SK-N-SH (cell line): Measurements from ENCODE around the gene BCAN. TPM values are rescaled to one million over a fixed set of nuclear protein-coding genes. Genes with fewer than 3 reads are reported as not detected.

ENCODE experiments used
- CTCF ChIA-PET: fragments of 300-600, 350-600 bp; formaldehyde crosslinking; extraction: SDS; loops from one replicate; lab custom pipeline; 2021; lab: Yijun Ruan, JAX
- POLR2A ChIA-PET: fragments of 350-600 bp; sonication (Branson Sonifier 250); formaldehyde crosslinking; extraction: SDS; loops from one replicate; lab custom pipeline; 2020; ENCODE audit warnings: antibody characterized with exemption, inconsistent platforms; lab: Yijun Ruan, JAX
- DNase-seq: peaks from one replicate; pipeline ENCODE4 v3.0.0; 2012
- H2AFZ ChIP-seq: fragments of 200-600 bp; sonication (generic); 2 replicates; pipeline ENCODE4 v1.8.1; 2016; ENCODE audit warnings: antibody characterized with exemption, mild to moderate bottlenecking, low read depth
- H3F3A ChIP-seq: fragments of 200-600 bp; sonication (generic); replicated peaks from 2 replicates; pipeline ENCODE3; 2016; ENCODE audit warnings: antibody characterized with exemption, mild to moderate bottlenecking; ENCODE audit not compliant: insufficient read depth
- H3K27ac ChIP-seq, 2 experiments: fragments of 200-500 bp in 1 of 2; fragments of 200-600 bp in 1 of 2; sonication (Bioruptor generic) in 1 of 2; sonication (generic), shearing (Covaris generic) in 1 of 2; 2 replicates each; pipeline versions ENCODE4 v1.5.1 to v1.6.1; 2014 to 2016; ENCODE audit warnings: low read depth in 2 of 2, inconsistent platforms in 1 of 2, low read length in 1 of 2, mild to moderate bottlenecking in 1 of 2, mixed read lengths in 1 of 2
- H3K27me3 ChIP-seq: fragments of 200-600 bp; sonication (generic), shearing (Covaris generic); 2 replicates; pipeline ENCODE4 v1.6.1; 2016; ENCODE audit warnings: mixed run types; ENCODE audit not compliant: insufficient read depth
- H3K36me3 ChIP-seq, 2 experiments: fragments of 200-500 bp in 1 of 2; fragments of 200-600 bp in 1 of 2; sonication (Bioruptor generic) in 1 of 2; sonication (generic) in 1 of 2; replicated peaks in 1 of 2; 2 replicates each; pipeline versions ENCODE3 to v1.5.1; 2014 to 2016; ENCODE audit warnings: low read length in 1 of 2, mild to moderate bottlenecking in 1 of 2; ENCODE audit not compliant: insufficient read depth in 2 of 2, control insufficient read depth in 1 of 2
- H3K4me1 ChIP-seq, 2 experiments: fragments of 200-500 bp in 1 of 2; fragments of 200-600 bp in 1 of 2; sonication (Bioruptor generic) in 1 of 2; sonication (generic), shearing (Covaris generic) in 1 of 2; 2 replicates each; pipeline versions ENCODE4 v1.5.1 to v1.6.1; 2014 to 2016; ENCODE audit warnings: low read depth in 1 of 2, low read length in 1 of 2, mixed run types in 1 of 2; ENCODE audit not compliant: insufficient read depth in 2 of 2, control insufficient read depth in 1 of 2
- H3K4me2 ChIP-seq: fragments of 200-600 bp; sonication (generic), shearing (Covaris generic); 2 replicates; pipeline ENCODE4 v1.6.1; 2017; ENCODE audit warnings: mixed run types
- H3K4me3 ChIP-seq, 2 experiments: fragments of 200-500 bp in 1 of 2; fragments of 200-600 bp in 1 of 2; sonication (Bioruptor generic) in 1 of 2; sonication (generic), shearing (Covaris generic) in 1 of 2; 2 replicates each; pipeline versions ENCODE4 v1.5.1 to v1.8.1; 2014 to 2016; ENCODE audit warnings: low read depth in 2 of 2, inconsistent platforms in 1 of 2, low read length in 1 of 2, mild to moderate bottlenecking in 1 of 2, mixed read lengths in 1 of 2, moderate library complexity in 1 of 2
- H3K79me2 ChIP-seq: fragments of 200-600 bp; sonication (generic); 2 replicates; pipeline ENCODE4 v1.8.1; 2017; ENCODE audit warnings: mild to moderate bottlenecking; ENCODE audit not compliant: insufficient read depth
- H3K9ac ChIP-seq: fragments of 200-600 bp; sonication (generic); 2 replicates; pipeline ENCODE4 v1.6.1; 2017; ENCODE audit warnings: mixed run types
- H3K9me2 ChIP-seq: fragments of 200-600 bp; sonication (generic); 2 replicates; pipeline ENCODE4 v1.6.1; 2017; ENCODE audit warnings: mixed run types
- H3K9me3 ChIP-seq: fragments of 200-600 bp; sonication (generic); 2 replicates; pipeline ENCODE4 v1.6.1; 2017; ENCODE audit warnings: mixed run types, mild to moderate bottlenecking, moderate library complexity
- H4K20me1 ChIP-seq: fragments of 200-600 bp; sonication (generic); 2 replicates; pipeline ENCODE4 v1.6.1; 2017; ENCODE audit warnings: mild to moderate bottlenecking, mixed run types; ENCODE audit not compliant: insufficient read depth
- ELF1 ChIP-seq: IDR thresholded peaks from 2 replicates; pipeline ENCODE4 v1.4.0; 2012
- EP300 ChIP-seq, 2 experiments: IDR thresholded peaks; 2 replicates each; pipeline versions ENCODE4 v1.4.0 to v1.6.1; 2012; ENCODE audit warnings: borderline replicate concordance in 1 of 2, low read depth in 1 of 2, low read length in 1 of 2
- EZH2phosphoT487 ChIP-seq: fragments of 200-600 bp; sonication (generic); IDR thresholded peaks from 2 replicates; pipeline ENCODE4 v1.6.1; 2017; ENCODE audit warnings: low read depth, mixed run types, mild to moderate bottlenecking, antibody characterized with exemption, moderate library complexity, borderline replicate concordance
- FOXJ3 ChIP-seq: sonication (generic); formaldehyde crosslinking; IDR thresholded peaks from 2 replicates; pipeline ENCODE4 v1.5.1; 2020; ENCODE audit warnings: mild to moderate bottlenecking, missing genetic modification reagents
- FOXM1 ChIP-seq: IDR thresholded peaks from 2 replicates; pipeline ENCODE4 v1.4.0; 2012; ENCODE audit warnings: low read depth, mild to moderate bottlenecking
- GATA2 ChIP-seq: sonication (generic); formaldehyde crosslinking; IDR thresholded peaks from 2 replicates; pipeline ENCODE4 v1.5.0; 2020; ENCODE audit warnings: mild to moderate bottlenecking, missing genetic modification reagents
- MEF2A ChIP-seq: IDR thresholded peaks from 2 replicates; pipeline ENCODE4 v1.4.0; 2012; ENCODE audit warnings: low read depth, borderline replicate concordance
- MXI1 ChIP-seq: IDR thresholded peaks from 2 replicates; pipeline ENCODE4 v1.6.1; 2012; ENCODE audit warnings: mild to moderate bottlenecking, low read depth, low read length, improper control_type of control experiment
- NRF1 ChIP-seq: IDR thresholded peaks from 2 replicates; pipeline ENCODE4 v1.6.1; 2012; ENCODE audit warnings: low read depth, mild to moderate bottlenecking, low read length
- POLR2AphosphoS5 ChIP-seq: IDR thresholded peaks from 2 replicates; pipeline ENCODE4 v1.6.1; 2012; ENCODE audit warnings: low read depth, low read length
- RAD21 ChIP-seq: IDR thresholded peaks from 2 replicates; pipeline ENCODE4 v1.6.1; 2012; ENCODE audit warnings: mild to moderate bottlenecking, low read length
- RCOR1 ChIP-seq: fragments of 150-350 bp; IDR thresholded peaks from 2 replicates; pipeline ENCODE4 v1.6.1; 2017; ENCODE audit warnings: antibody characterized with exemption, low read length
- RXRA ChIP-seq: IDR thresholded peaks from 2 replicates; pipeline ENCODE4 v1.4.0; 2012; ENCODE audit warnings: low read depth, mild to moderate bottlenecking, borderline replicate concordance
- SIN3A ChIP-seq: IDR thresholded peaks from 2 replicates; pipeline ENCODE4 v1.6.1; 2012; ENCODE audit warnings: low read depth, mild to moderate bottlenecking, low read length, moderate library complexity, borderline replicate concordance
- SMC3 ChIP-seq: IDR thresholded peaks from 2 replicates; pipeline ENCODE4 v1.6.1; 2012; ENCODE audit warnings: low read depth, low read length, improper control_type of control experiment
- TAF1 ChIP-seq: IDR thresholded peaks from 2 replicates; pipeline ENCODE4 v1.6.1; 2012; ENCODE audit warnings: low read depth, mild to moderate bottlenecking, low read length, moderate library complexity, borderline replicate concordance
- TCF12 ChIP-seq: IDR thresholded peaks from 2 replicates; pipeline ENCODE4 v1.4.0; 2012
- TEAD4 ChIP-seq: IDR thresholded peaks from 2 replicates; pipeline ENCODE4 v1.4.0; 2012; ENCODE audit warnings: mild to moderate bottlenecking, borderline replicate concordance; ENCODE audit not compliant: insufficient read depth
- WGBS: methylation state at CpG from one replicate; pipeline ENCODE4 v1.1.6; 2017; ENCODE audit warnings: low lambda C conversion rate; 5-methylcytosine and 5-hydroxymethylcytosine counted together
- polyA plus RNA-seq, 3 experiments: library from polyadenylated mRNA; depleted of rRNA; stranded (reverse); fragments of >200 nt; gene quantifications; 2 replicates each; pipeline ENCODE4 v1.2.3, GENCODE V29; 2012
- TF ChIP-seq, protein P1 (sequence below): fragments of 150-350 bp; IDR thresholded peaks from 2 replicates; pipeline ENCODE4 v1.6.1; 2016; ENCODE audit warnings: mild to moderate bottlenecking, low read depth, low read length
- TF ChIP-seq, protein P2 (sequence below): fragments of 200-600 bp; sonication (generic); IDR thresholded peaks from 2 replicates; pipeline ENCODE4 v1.6.1; 2017; ENCODE audit warnings: antibody characterized with exemption, mild to moderate bottlenecking, moderate library complexity
- TF ChIP-seq, protein P3 (sequence below): IDR thresholded peaks from 2 replicates; pipeline ENCODE4; 2012
- TF ChIP-seq, protein P4 (sequence below): IDR thresholded peaks from 2 replicates; pipeline ENCODE4 v1.4.0; 2012; ENCODE audit warnings: low read depth, borderline replicate concordance
- TF ChIP-seq, protein P5 (sequence below): fragments of 150-350 bp; IDR thresholded peaks from 2 replicates; pipeline ENCODE4 v1.6.1; 2017; ENCODE audit warnings: antibody characterized with exemption, low read length, low read depth, borderline replicate concordance
- TF ChIP-seq, protein P6 (sequence below): IDR thresholded peaks from 2 replicates; pipeline ENCODE4 v1.4.0; 2012; ENCODE audit warnings: low read depth, borderline replicate concordance

BCAN gene
- polyA plus RNA-seq, 1 of the 3 experiments (the other 2 are of a cell fraction) = 0.25 TPM

DNA sequence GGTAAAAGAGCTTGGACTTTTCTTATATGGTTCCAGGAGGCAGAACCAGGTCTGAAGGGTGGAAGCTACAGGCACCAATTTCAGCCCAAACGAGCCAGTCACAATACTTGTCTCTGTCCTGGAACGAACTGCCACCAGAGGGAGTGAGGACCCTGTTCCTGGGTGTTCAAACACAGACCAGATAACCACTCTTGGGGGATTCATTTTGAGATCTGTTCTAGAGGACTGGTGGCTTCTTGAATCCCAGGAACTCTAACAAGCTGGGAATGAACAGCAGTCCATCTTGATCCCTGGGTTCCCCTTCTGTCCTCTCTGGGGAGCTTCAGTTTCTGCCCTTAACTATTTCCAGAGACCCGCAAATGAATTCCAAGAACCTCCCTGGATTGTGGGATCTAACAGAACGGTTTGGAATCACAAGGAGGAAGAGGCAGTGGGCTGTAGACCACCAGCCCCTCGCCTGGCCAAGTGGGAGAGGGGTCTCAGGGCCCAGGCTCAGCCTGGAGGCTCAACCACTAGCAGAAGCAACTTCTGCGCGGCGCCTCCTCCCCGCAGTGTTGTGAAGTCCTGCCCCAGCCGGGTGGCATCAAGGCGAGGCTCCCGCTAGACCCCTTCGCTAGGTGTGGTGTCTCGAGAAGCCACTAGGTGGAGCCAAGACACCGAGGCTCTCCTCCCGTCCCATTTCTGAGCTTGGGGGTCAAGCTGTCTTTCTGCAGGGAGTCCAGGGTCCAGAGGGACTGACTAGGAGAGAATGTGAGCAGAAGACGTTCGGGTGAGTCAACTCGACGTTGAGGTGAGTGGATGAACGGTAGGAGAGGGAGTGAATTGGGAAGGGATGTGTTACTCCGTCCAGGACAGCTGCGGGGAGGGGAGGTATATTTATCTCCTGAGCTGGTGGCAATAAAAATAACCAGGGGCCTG lies 47.4 kb downstream of the BCAN start:
- no peaks in the 10 kb centered on the region for H3K9me3 ChIP-seq
- no peaks in the 10 kb centered on the region for H3K9me2 ChIP-seq
- H4K20me1 ChIP-seq = no peaks in the 10 kb centered on the region
- WGBS = 3% methylated on average over 15 of the region's 23 CpGs
- peak; percentile 85 for DNase-seq
- H3K4me1 ChIP-seq = peaks cover 13 to 52% of the 10 kb centered on the region in 2 experiments; a peak in 3 of 4 replicates
- H2AFZ ChIP-seq = peak overlapping the region; percentile 92
- peak overlapping the region; percentile 82 for H3K4me2 ChIP-seq
- peaks cover 8% of the 10 kb centered on the region for H3F3A ChIP-seq
- H3K4me3 ChIP-seq = peak overlapping the region; percentile 39 to 51
- ChIA-PET CTCF (interaction anchor here (0.6 to 45.5 kb wide), 71 partner anchors 10 to 318 kb away, joined by 3 to 2702 read pairs (median 7); partner anchors contain the start of genes BCAN, CRABP2, HDGF and INSRR), POLR2A (interaction anchor here (0.9 to 4.3 kb wide), 16 partner anchors 10 to 168 kb away, joined by 3 to 57 read pairs (median 6); partner anchors contain the start of genes CRABP2, ISG20L2, METTL25B and MRPL24)
- H3K27ac ChIP-seq = peak overlapping the region in 1 of 2 experiments; percentile 86; a peak in 2 of 4 replicates
- peak overlapping the region; percentile 20; the same call in 1 of the 2 replicates for H3K9ac ChIP-seq
- H3K27me3 ChIP-seq = no peaks in the 10 kb centered on the region
- no peaks in the 10 kb centered on the region for H3K79me2 ChIP-seq
- H3K36me3 ChIP-seq = no peaks in the 10 kb centered on the region
- TF ChIP-seq EZH2phosphoT487 = no peak
- no peak for TF ChIP-seq POLR2AphosphoS5
- TF ChIP-seq, protein P1, sequence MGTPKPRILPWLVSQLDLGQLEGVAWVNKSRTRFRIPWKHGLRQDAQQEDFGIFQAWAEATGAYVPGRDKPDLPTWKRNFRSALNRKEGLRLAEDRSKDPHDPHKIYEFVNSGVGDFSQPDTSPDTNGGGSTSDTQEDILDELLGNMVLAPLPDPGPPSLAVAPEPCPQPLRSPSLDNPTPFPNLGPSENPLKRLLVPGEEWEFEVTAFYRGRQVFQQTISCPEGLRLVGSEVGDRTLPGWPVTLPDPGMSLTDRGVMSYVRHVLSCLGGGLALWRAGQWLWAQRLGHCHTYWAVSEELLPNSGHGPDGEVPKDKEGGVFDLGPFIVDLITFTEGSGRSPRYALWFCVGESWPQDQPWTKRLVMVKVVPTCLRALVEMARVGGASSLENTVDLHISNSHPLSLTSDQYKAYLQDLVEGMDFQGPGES = no peak
- TF ChIP-seq TEAD4 = no peak
- TF ChIP-seq RCOR1 = no peak
- TF ChIP-seq SMC3 = peak; percentile 98
- peak; percentile 50; the same call in 1 of the 2 replicates for TF ChIP-seq MXI1
- TF ChIP-seq, protein P2, sequence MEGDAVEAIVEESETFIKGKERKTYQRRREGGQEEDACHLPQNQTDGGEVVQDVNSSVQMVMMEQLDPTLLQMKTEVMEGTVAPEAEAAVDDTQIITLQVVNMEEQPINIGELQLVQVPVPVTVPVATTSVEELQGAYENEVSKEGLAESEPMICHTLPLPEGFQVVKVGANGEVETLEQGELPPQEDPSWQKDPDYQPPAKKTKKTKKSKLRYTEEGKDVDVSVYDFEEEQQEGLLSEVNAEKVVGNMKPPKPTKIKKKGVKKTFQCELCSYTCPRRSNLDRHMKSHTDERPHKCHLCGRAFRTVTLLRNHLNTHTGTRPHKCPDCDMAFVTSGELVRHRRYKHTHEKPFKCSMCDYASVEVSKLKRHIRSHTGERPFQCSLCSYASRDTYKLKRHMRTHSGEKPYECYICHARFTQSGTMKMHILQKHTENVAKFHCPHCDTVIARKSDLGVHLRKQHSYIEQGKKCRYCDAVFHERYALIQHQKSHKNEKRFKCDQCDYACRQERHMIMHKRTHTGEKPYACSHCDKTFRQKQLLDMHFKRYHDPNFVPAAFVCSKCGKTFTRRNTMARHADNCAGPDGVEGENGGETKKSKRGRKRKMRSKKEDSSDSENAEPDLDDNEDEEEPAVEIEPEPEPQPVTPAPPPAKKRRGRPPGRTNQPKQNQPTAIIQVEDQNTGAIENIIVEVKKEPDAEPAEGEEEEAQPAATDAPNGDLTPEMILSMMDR = peak; percentile 74
- no peak for TF ChIP-seq FOXJ3 (CRISPR knock-in tag)
- peak; percentile 7; the same call in 1 of the 2 replicates for TF ChIP-seq TCF12
- no peak for TF ChIP-seq ELF1
- no peak for TF ChIP-seq FOXM1
- TF ChIP-seq GATA2 (CRISPR knock-in tag) = no peak
- TF ChIP-seq MEF2A = no peak
- TF ChIP-seq EP300 (IDR thresholded peaks at IDR 0.05; ENCODE audit: borderline replicate concordance in 1 of 2, low read depth in 1 of 2, low read length in 1 of 2) = no peak
- no peak for TF ChIP-seq TAF1
- TF ChIP-seq, protein P3, sequence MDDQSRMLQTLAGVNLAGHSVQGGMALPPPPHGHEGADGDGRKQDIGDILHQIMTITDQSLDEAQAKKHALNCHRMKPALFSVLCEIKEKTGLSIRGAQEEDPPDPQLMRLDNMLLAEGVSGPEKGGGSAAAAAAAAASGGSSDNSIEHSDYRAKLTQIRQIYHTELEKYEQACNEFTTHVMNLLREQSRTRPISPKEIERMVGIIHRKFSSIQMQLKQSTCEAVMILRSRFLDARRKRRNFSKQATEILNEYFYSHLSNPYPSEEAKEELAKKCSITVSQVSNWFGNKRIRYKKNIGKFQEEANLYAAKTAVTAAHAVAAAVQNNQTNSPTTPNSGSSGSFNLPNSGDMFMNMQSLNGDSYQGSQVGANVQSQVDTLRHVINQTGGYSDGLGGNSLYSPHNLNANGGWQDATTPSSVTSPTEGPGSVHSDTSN = no peak
- TF ChIP-seq, protein P4, sequence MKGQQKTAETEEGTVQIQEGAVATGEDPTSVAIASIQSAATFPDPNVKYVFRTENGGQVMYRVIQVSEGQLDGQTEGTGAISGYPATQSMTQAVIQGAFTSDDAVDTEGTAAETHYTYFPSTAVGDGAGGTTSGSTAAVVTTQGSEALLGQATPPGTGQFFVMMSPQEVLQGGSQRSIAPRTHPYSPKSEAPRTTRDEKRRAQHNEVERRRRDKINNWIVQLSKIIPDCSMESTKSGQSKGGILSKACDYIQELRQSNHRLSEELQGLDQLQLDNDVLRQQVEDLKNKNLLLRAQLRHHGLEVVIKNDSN = no peak
- TF ChIP-seq, protein P5, sequence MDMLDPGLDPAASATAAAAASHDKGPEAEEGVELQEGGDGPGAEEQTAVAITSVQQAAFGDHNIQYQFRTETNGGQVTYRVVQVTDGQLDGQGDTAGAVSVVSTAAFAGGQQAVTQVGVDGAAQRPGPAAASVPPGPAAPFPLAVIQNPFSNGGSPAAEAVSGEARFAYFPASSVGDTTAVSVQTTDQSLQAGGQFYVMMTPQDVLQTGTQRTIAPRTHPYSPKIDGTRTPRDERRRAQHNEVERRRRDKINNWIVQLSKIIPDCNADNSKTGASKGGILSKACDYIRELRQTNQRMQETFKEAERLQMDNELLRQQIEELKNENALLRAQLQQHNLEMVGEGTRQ = no peak
- peak; percentile 99 for TF ChIP-seq RAD21
- TF ChIP-seq RXRA = no peak
- peak; percentile 19; the same call in 1 of the 2 replicates for TF ChIP-seq SIN3A
- no peak for TF ChIP-seq NRF1
- TF ChIP-seq, protein P6, sequence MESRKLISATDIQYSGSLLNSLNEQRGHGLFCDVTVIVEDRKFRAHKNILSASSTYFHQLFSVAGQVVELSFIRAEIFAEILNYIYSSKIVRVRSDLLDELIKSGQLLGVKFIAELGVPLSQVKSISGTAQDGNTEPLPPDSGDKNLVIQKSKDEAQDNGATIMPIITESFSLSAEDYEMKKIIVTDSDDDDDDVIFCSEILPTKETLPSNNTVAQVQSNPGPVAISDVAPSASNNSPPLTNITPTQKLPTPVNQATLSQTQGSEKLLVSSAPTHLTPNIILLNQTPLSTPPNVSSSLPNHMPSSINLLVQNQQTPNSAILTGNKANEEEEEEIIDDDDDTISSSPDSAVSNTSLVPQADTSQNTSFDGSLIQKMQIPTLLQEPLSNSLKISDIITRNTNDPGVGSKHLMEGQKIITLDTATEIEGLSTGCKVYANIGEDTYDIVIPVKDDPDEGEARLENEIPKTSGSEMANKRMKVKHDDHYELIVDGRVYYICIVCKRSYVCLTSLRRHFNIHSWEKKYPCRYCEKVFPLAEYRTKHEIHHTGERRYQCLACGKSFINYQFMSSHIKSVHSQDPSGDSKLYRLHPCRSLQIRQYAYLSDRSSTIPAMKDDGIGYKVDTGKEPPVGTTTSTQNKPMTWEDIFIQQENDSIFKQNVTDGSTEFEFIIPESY = no peak
